Measurements from ENCODE around the gene FAM98B. TPM values are rescaled to one million over a fixed set of nuclear protein-coding genes. Genes with fewer than 3 reads are reported as not detected.

Gene FAM98B
- total RNA-seq, 2 experiments from 2014 or later: 34.8 to 41.4 TPM

DNA sequence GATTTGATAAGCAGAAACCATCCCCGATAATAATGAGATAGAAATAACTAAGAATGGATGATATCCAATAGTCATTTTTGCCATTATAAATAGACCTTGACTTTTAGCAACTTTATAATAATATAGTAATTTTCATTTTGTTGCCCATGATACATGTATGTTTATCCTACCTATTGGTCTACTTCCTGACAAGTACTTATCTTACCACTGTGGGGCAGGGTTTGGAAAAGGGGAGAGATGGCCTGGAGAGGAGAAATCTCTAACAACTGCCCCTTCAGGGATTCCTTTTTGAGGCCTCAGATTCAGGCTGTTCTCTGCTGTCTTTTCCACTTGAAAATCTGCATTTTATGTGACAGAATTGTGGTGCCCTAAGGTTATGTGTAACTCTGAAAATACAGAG lies 42.2 kb downstream of the FAM98B start:
- peaks cover 78% of the 10 kb centered on the region for H3K36me3 Mint-ChIP-seq
- peak overlapping the region; percentile 45 for H3K27ac Mint-ChIP-seq
- no peaks in the 10 kb centered on the region for H3K9me3 Mint-ChIP-seq (ENCODE audit: low read depth)
- CTCF ChIA-PET: interaction anchor here (1.3 to 2.8 kb wide), 4 partner anchors 194 to 203 kb away, joined by 5 to 12 read pairs (median 6); no protein-coding TSS in a partner anchor
- H3K4me1 Mint-ChIP-seq: peaks cover 23% of the 10 kb centered on the region
- DNase-seq (no peak), ATAC-seq (no peak)
- H3K4me3 Mint-ChIP-seq: no peak overlapping the region
- no peaks in the 10 kb centered on the region for H3K27me3 Mint-ChIP-seq

GRCh38 chr15:38499651-38500050 lies 45.7 kb downstream of the FAM98B start:
- ATAC-seq: no peak
- Mint-ChIP-seq H3K27me3 (no peaks in the 10 kb centered on the region), H3K4me3 (no peak overlapping the region), H3K27ac (peak overlapping the region; percentile 51), H3K36me3 (peaks cover 84% of the 10 kb centered on the region), H3K4me1 (peaks cover 16% of the 10 kb centered on the region), H3K9me3 (ENCODE audit: low read depth) (no peaks in the 10 kb centered on the region)
- CTCF ChIA-PET: interaction anchor here (0.8 to 1.4 kb wide), 2 partner anchors 59 to 64 kb away, joined by 3 to 6 read pairs; partner anchors contain the start of gene RASGRP1
- no peak for DNase-seq

DNA sequence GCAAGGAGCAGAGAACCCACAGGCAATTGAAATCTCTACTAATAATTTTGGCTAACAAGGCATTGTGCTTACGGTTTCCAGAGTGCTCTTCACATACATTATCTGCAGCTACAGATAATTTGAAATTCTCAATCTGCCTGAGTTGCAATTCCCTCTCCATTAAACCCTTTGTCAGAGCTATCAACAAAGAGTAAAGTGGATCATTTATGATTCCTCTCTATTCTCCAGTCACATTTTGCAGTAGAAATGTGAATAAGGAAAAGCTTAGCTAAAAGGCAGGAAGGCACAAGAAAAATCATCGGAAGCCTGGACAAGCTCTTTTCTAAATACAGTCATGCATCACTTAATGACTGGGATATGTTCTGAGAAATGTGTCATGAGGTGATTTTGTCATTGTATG lies 49.6 kb downstream of the FAM98B start:
- Mint-ChIP-seq H3K4me3 (no peak overlapping the region), H3K4me1 (peaks cover 32% of the 10 kb centered on the region), H3K27me3 (no peaks in the 10 kb centered on the region), H3K36me3 (peaks cover 90% of the 10 kb centered on the region), H3K27ac (peak overlapping the region; percentile 41), H3K9me3 (ENCODE audit: low read depth) (no peaks in the 10 kb centered on the region)
- CTCF ChIA-PET: interaction anchor here (1.0 to 2.8 kb wide), 5 partner anchors 60 to 188 kb away, joined by 3 to 10 read pairs (median 5); no protein-coding TSS in a partner anchor
- DNase-seq: no peak
- ATAC-seq: no peak

DNA sequence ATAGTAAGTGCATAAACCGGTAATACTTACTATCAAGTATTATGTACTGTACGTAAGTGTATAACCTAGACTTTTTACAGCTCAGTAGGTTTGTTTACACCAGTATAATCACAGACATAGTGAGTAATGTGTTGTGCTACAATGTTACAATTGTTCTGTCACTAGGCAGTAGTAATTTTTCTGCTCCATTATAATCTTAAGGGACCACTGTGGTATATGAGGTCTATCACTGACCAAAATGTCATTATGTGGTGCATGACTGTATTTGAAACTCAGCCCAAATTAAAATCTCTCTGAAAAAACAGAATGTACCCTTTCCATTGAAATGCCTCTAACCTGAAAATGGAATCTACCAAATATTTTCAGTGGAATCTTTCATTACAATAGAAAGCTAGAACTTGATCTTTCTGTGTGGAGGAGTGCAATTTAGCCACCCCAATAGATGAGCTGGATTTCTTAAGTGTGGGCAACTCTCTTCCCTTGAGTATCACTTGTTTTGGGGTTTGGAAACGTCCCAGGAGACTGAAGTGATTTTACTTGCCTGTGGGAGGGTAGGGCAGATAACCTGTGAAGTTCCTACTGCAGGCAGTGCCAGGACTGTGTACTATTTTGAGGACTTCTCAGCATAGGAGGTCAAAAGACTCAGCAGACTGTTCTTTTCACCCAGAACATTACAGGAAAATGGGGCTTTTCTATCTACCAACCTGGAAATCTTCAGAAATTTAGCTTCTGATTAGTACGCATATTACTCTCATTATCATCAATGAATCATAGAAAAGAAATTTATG lies 50.9 kb downstream of the FAM98B start:
- DNase-seq: no peak
- Mint-ChIP-seq H3K4me3 (no peak overlapping the region), H3K27me3 (no peaks in the 10 kb centered on the region), H3K27ac (peak overlapping the region; percentile 55), H3K9me3 (ENCODE audit: low read depth) (no peaks in the 10 kb centered on the region), H3K36me3 (peaks cover 89% of the 10 kb centered on the region), H3K4me1 (peaks cover 45% of the 10 kb centered on the region)
- CTCF ChIA-PET: interaction anchor here (0.6 to 2.8 kb wide), 8 partner anchors 31 to 916 kb away, joined by 3 to 10 read pairs (median 4); no protein-coding TSS in a partner anchor
- ATAC-seq: no peak

DNA sequence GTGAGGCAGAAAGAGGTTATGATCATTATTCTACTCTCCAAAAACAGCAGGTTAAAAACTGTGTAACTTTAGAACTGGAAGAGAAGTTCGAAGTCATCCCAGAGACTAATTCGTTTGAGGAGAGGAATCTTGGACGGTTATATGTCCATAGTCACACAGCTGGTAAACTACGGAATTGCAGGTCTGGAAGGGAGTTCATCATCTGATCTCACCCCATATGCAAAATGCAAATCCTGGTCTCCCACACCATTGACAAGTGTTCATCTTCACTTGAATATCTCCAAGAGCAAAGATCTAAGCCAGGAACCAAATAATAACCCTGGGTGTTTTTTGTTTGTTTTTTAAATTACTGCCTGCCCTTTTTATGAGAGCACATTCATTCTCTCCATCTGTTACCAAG lies 53.1 kb downstream of the FAM98B start:
- Mint-ChIP-seq H3K9me3 (ENCODE audit: low read depth) (no peaks in the 10 kb centered on the region), H3K27ac (peak overlapping the region; percentile 53), H3K36me3 (peaks cover 88% of the 10 kb centered on the region), H3K27me3 (no peaks in the 10 kb centered on the region), H3K4me3 (no peak overlapping the region), H3K4me1 (peaks cover 64% of the 10 kb centered on the region)
- ATAC-seq (no peak), DNase-seq (no peak)
- CTCF ChIA-PET: interaction anchor here (0.9 to 1.8 kb wide), 8 partner anchors 10 to 193 kb away, joined by 3 to 7 read pairs (median 3); no protein-coding TSS in a partner anchor

DNA sequence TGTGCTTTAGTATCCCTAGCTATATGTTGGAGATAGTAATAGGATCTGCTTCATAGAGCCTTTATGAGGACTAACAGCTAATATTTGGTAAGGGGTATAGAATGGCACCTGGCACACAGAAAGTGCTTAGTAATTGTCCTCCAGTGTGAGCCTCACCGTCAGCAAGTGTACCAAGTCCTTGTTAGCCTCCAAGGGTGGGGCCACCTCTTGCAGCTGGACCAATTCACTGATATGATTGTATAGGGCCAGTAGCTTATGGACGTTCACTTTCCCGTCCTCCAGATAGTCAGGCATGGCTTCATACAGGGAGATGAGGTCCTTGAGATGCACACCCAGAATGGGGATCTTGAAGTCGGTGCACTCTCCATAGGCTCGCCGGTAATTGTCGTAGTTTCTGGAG lies 53.6 kb downstream of the FAM98B start:
- H3K4me3 Mint-ChIP-seq: no peak overlapping the region
- peaks cover 86% of the 10 kb centered on the region for H3K36me3 Mint-ChIP-seq
- no peaks in the 10 kb centered on the region for H3K27me3 Mint-ChIP-seq
- CTCF ChIA-PET: interaction anchor here (1.2 to 1.8 kb wide), 4 partner anchors 9 to 192 kb away, joined by 3 to 7 read pairs (median 3); no protein-coding TSS in a partner anchor
- no peak for DNase-seq
- no peak for ATAC-seq
- H3K27ac Mint-ChIP-seq: peak overlapping the region; percentile 54
- peaks cover 64% of the 10 kb centered on the region for H3K4me1 Mint-ChIP-seq
- no peaks in the 10 kb centered on the region for H3K9me3 Mint-ChIP-seq (ENCODE audit: low read depth)

DNA sequence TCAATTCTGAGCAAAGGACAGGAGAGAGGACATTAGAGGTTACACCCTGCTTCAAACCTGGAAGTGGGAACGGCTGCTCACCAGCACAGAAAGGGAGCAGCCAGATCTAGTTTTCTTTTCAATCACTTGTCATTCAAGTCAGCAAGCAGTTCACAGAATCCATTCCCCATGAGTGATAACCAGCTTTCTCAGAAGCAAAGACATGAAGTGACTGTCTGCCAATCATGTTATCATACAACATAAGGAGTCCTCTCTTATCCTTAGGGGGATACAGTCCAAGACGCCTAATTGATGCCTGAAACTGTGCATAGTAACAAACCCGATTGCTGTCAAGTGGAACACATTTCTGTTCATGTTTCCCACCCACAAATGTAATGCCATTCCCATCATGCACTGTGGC lies 54.7 kb downstream of the FAM98B start:
- no peaks in the 10 kb centered on the region for H3K9me3 Mint-ChIP-seq (ENCODE audit: low read depth)
- CTCF ChIA-PET: interaction anchor here (0.9 to 1.8 kb wide), 4 partner anchors 19 to 191 kb away, joined by 3 to 7 read pairs (median 4); no protein-coding TSS in a partner anchor
- peak overlapping the region; percentile 83 for H3K27ac Mint-ChIP-seq
- H3K4me1 Mint-ChIP-seq: peaks cover 63% of the 10 kb centered on the region
- ATAC-seq: peak; percentile 76
- no peaks in the 10 kb centered on the region for H3K27me3 Mint-ChIP-seq
- peak; percentile 59 for DNase-seq
- H3K36me3 Mint-ChIP-seq: peaks cover 86% of the 10 kb centered on the region
- peak overlapping the region; percentile 24 for H3K4me3 Mint-ChIP-seq

DNA sequence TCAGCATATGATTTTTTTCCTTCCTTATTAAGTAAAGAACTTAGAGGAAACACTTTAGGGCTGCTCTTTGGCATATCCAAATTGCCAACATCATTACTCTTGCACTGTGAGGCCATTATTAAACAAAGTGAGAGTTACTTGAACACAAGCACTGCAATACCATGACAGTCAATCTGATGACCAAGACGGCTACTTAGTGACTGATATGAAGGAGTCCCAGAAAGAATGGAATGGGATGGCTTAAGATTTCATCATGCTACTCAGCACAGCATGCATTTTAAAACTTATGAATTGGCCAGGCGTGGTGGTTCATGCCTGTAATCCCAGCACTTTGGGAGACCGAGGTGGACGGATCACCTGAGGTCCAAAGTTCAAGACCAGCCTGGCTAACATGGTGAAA lies 55.2 kb downstream of the FAM98B start:
- H3K4me3 Mint-ChIP-seq: peak overlapping the region; percentile 24
- H3K27ac Mint-ChIP-seq: peak overlapping the region; percentile 83
- H3K9me3 Mint-ChIP-seq (ENCODE audit: low read depth): no peaks in the 10 kb centered on the region
- no peaks in the 10 kb centered on the region for H3K27me3 Mint-ChIP-seq
- H3K36me3 Mint-ChIP-seq: peaks cover 87% of the 10 kb centered on the region
- no peak for DNase-seq
- H3K4me1 Mint-ChIP-seq: peaks cover 65% of the 10 kb centered on the region
- peak; percentile 17 for ATAC-seq
- CTCF ChIA-PET: interaction anchor here (1.5 kb wide), 1 partner anchor 46 kb away, joined by 4 read pairs; no protein-coding TSS in a partner anchor

DNA sequence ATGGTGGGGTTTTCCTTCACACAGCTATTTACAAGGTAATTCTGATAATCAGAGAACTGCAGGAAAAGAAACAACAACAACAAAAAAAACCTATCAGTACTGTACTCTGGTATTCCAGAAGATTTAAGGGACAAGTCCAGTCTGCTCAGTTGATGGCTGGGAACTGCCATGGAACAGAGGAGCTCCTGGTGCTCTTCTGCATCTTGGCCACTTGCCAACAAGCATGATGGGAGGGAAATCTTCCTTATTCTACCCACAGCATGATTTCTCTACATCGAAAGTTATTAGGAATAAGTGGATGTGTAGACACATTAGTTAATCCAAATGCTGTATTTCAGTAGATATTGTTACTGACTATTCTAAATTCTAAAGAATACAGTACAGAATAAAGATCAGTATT lies 59.0 kb downstream of the FAM98B start:
- peaks cover 61% of the 10 kb centered on the region for H3K4me1 Mint-ChIP-seq

GRCh38 chr15:38514601-38515000 lies 60.7 kb downstream of the FAM98B start:
- CTCF ChIA-PET: interaction anchor here (1.3 kb wide), 1 partner anchor 24 kb away, joined by 3 read pairs; no protein-coding TSS in a partner anchor
- DNase-seq (no peak), ATAC-seq (no peak)
- Mint-ChIP-seq H3K4me1 (peaks cover 54% of the 10 kb centered on the region), H3K4me3 (no peak overlapping the region), H3K27me3 (no peaks in the 10 kb centered on the region), H3K27ac (peak overlapping the region; percentile 64), H3K36me3 (peaks cover 83% of the 10 kb centered on the region), H3K9me3 (ENCODE audit: low read depth) (no peaks in the 10 kb centered on the region)

More for the DNA sequence above, 59.0 kb downstream of the FAM98B start:
- no peaks in the 10 kb centered on the region for H3K27me3 Mint-ChIP-seq
- H3K9me3 Mint-ChIP-seq (ENCODE audit: low read depth): no peaks in the 10 kb centered on the region
- H3K4me3 Mint-ChIP-seq: no peak overlapping the region
- no peak for ATAC-seq
- peaks cover 86% of the 10 kb centered on the region for H3K36me3 Mint-ChIP-seq
- DNase-seq: no peak
- peak overlapping the region; percentile 15 for H3K27ac Mint-ChIP-seq
- CTCF ChIA-PET: interaction anchor here (0.8 to 3.7 kb wide), 4 partner anchors 9 to 176 kb away, joined by 3 to 14 read pairs (median 4); no protein-coding TSS in a partner anchor

DNA sequence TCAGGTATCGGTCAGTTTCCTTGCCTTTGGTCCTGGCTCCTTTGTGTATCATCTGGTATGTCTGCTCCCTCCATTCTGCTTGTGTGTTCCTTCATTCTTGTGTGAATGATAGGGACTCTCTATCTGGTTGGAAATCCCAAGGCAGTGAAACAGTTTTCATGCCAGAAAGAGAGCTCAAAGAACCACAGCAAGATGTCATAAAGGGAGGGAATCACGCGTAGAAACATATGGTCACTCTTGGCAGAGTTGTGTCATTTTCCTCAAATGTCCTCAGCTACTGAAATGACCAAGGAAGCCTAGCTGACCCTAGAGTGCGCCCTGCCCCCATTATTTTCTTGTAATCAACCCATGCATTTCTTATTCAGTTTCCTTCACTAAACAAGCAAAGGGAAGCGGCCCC lies 62.7 kb downstream of the FAM98B start:
- peaks cover 71% of the 10 kb centered on the region for H3K36me3 Mint-ChIP-seq
- no peak overlapping the region for H3K4me3 Mint-ChIP-seq

DNA sequence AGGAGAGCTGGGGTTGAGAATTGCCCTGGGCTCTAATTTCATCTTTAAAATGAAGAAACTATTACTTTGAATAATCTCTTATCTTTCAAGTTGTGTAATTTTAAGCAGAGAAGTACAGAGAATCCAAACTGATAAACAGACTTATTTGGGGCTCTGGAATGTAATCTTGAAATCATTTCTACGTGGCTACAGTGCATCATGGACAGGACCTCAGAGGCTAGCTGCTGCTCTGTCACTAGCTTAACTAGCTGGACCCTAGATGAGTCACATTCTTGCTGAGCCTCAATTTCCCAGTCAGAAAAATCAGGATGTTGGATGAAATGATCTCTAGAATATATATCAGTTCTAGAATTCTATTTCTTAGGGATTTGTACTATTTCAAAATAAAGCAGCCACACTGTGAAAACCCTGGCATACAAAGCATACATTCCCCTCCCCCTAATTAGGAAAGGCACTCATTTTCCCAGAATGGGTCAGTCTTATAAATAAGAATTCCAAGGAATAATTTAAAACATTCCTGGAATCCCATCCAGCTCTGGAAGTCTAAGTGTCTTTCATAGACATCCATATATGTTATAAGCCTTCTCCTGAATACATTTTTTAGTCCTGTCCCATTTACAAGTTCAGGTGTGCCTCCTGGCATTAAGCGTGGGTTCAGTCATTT lies 63.5 kb downstream of the FAM98B start:
- Mint-ChIP-seq H3K27ac (peak overlapping the region; percentile 42), H3K27me3 (no peaks in the 10 kb centered on the region), H3K4me3 (no peak overlapping the region), H3K4me1 (peaks cover 45% of the 10 kb centered on the region), H3K9me3 (ENCODE audit: low read depth) (no peaks in the 10 kb centered on the region), H3K36me3 (peaks cover 69% of the 10 kb centered on the region)
- DNase-seq (no peak), ATAC-seq (no peak)
- CTCF ChIA-PET: interaction anchor here (0.8 to 4.4 kb wide), 3 partner anchors 11 to 174 kb away, joined by 3 to 18 read pairs (median 5); no protein-coding TSS in a partner anchor

More for the DNA sequence above, 62.7 kb downstream of the FAM98B start:
- CTCF ChIA-PET: interaction anchor here (0.7 to 0.8 kb wide), 2 partner anchors 9 to 10 kb away, joined by 3 read pairs; no protein-coding TSS in a partner anchor
- peaks cover 44% of the 10 kb centered on the region for H3K4me1 Mint-ChIP-seq
- DNase-seq: no peak
- no peaks in the 10 kb centered on the region for H3K27me3 Mint-ChIP-seq
- no peaks in the 10 kb centered on the region for H3K9me3 Mint-ChIP-seq (ENCODE audit: low read depth)
- no peak for ATAC-seq
- H3K27ac Mint-ChIP-seq: no peak overlapping the region

GRCh38 chr15:38518084-38518483 lies 64.2 kb downstream of the FAM98B start:
- no peaks in the 10 kb centered on the region for H3K27me3 Mint-ChIP-seq
- H3K27ac Mint-ChIP-seq: peak overlapping the region; percentile 42
- H3K36me3 Mint-ChIP-seq: peaks cover 68% of the 10 kb centered on the region
- H3K4me1 Mint-ChIP-seq: peaks cover 51% of the 10 kb centered on the region
- ATAC-seq (no peak), DNase-seq (no peak)
- no peaks in the 10 kb centered on the region for H3K9me3 Mint-ChIP-seq (ENCODE audit: low read depth)
- no peak overlapping the region for H3K4me3 Mint-ChIP-seq
- CTCF ChIA-PET: interaction anchor here (1.2 to 4.4 kb wide), 4 partner anchors 135 to 181 kb away, joined by 3 to 18 read pairs (median 4); no protein-coding TSS in a partner anchor

All from activated CD8-positive, alpha-beta memory T cell treated with anti-CD3 and anti-CD28 coated beads, Interleukin-2, amount 10 ng/mL, durations not matched to agents 7 days and 5 days (primary cell).